IMR-90 (cell line): ENCODE results near the gene IL1RAPL1. TPM values are rescaled to one million over a fixed set of nuclear protein-coding genes. Genes with fewer than 3 reads are reported as not detected.

Source experiments
- ATAC-seq: fragments of 200-7000 bp; cut with Tn5 transposase; 2 replicates; pipeline ENCODE4 v1.9.1; 2020; ENCODE audit warnings: low read depth, mild to moderate bottlenecking, moderate library complexity
- BruUV-seq: library from RNA; stranded (reverse); fragments of 400-500 nt; replicated peaks from 2 replicates; lab custom pipeline; 2021; lab: Mats Ljungman, UMichigan
- CTCF ChIA-PET: fragments of 300-600 bp; formaldehyde crosslinking; extraction: SDS; loops from one replicate; lab custom pipeline; 2021; ENCODE audit warnings: antibody characterized with exemption; lab: Yijun Ruan, JAX
- POLR2A ChIA-PET: fragments of 300-600 bp; sonication (Branson Sonifier 250); formaldehyde crosslinking; loops from one replicate; lab custom pipeline; 2022; ENCODE audit warnings: antibody characterized with exemption; ENCODE audit not compliant: unreplicated experiment; lab: Charles Lee
- DNase-seq: peaks from one replicate; pipeline ENCODE4 v3.0.0; 2013
- H2AFZ ChIP-seq: replicated peaks from 2 replicates; pipeline ENCODE3; 2013; ENCODE audit warnings: low read length, mild to moderate bottlenecking; ENCODE audit not compliant: poor library complexity
- H2AK5ac ChIP-seq: 2 replicates; pipeline ENCODE4 v1.6.1; 2013; ENCODE audit warnings: low read depth, low read length, inconsistent platforms
- H2AK9ac ChIP-seq: replicated peaks from 2 replicates; pipeline ENCODE3; 2013; ENCODE audit warnings: mild to moderate bottlenecking, low read depth, low read length, moderate library complexity; ENCODE audit not compliant: poor library complexity
- H2BK120ac ChIP-seq: 2 replicates; pipeline ENCODE4 v1.6.1; 2013; ENCODE audit warnings: low read depth, low read length, inconsistent platforms
- H2BK15ac ChIP-seq: 3 replicates; pipeline ENCODE4 v1.6.1; 2013; ENCODE audit warnings: low read depth, low read length, inconsistent platforms
- H2BK20ac ChIP-seq: 2 replicates; pipeline ENCODE4 v1.6.1; 2013; ENCODE audit warnings: low read depth, mild to moderate bottlenecking, inconsistent platforms, low read length, moderate library complexity
- H2BK5ac ChIP-seq: 2 replicates; pipeline ENCODE4 v1.6.1; 2013; ENCODE audit warnings: mild to moderate bottlenecking, low read depth, low read length, inconsistent platforms; ENCODE audit not compliant: poor library complexity, severe bottlenecking
- H3K14ac ChIP-seq: replicated peaks from 2 replicates; pipeline ENCODE4 v1.6.1; 2013; ENCODE audit warnings: low read depth, low read length, inconsistent platforms
- H3K18ac ChIP-seq: 2 replicates; pipeline ENCODE4 v1.6.1; 2013; ENCODE audit warnings: low read depth, low read length, control low read depth
- H3K23ac ChIP-seq: 2 replicates; pipeline ENCODE4 v1.6.1; 2013; ENCODE audit warnings: low read depth, low read length, inconsistent platforms
- H3K27ac ChIP-seq: 2 replicates; pipeline ENCODE4 v1.5.1; 2013; ENCODE audit warnings: mild to moderate bottlenecking, control low read depth, low read length; ENCODE audit not compliant: insufficient read depth
- H3K27me3 ChIP-seq: 2 replicates; pipeline ENCODE4 v1.6.1; 2013; ENCODE audit warnings: low read length; ENCODE audit not compliant: control insufficient read depth, insufficient read depth
- H3K36me3 ChIP-seq: 2 replicates; pipeline ENCODE4 v1.6.1; 2013; ENCODE audit warnings: low read length, mixed read lengths; ENCODE audit not compliant: control insufficient read depth, insufficient read depth
- H3K4ac ChIP-seq: 2 replicates; pipeline ENCODE4 v1.6.1; 2013; ENCODE audit warnings: low read depth, low read length, inconsistent platforms
- H3K4me1 ChIP-seq: 2 replicates; pipeline ENCODE4 v1.6.1; 2013; ENCODE audit warnings: low read length, mixed read lengths; ENCODE audit not compliant: control insufficient read depth, insufficient read depth
- H3K4me2 ChIP-seq: 2 replicates; pipeline ENCODE4 v1.6.1; 2013; ENCODE audit warnings: low read depth, mild to moderate bottlenecking, control low read depth, low read length, moderate library complexity
- H3K4me3 ChIP-seq: 2 replicates; pipeline ENCODE4 v1.5.1; 2013; ENCODE audit warnings: low read depth, mild to moderate bottlenecking, control low read depth, low read length, moderate library complexity; ENCODE audit not compliant: insufficient read depth
- H3K56ac ChIP-seq: 2 replicates; pipeline ENCODE4 v1.6.1; 2013; ENCODE audit warnings: low read length, inconsistent platforms; ENCODE audit not compliant: insufficient read depth; ENCODE audit errors: extremely low read depth
- H3K79me1 ChIP-seq, 2 experiments: 2 replicates each; pipeline ENCODE4 v1.6.1; 2013; ENCODE audit warnings: low read length in 2 of 2, inconsistent platforms in 1 of 2, low read depth in 1 of 2
- H3K9ac ChIP-seq: 2 replicates; pipeline ENCODE4 v1.6.1; 2013; ENCODE audit warnings: low read depth, low read length, control low read depth
- H3K9me1 ChIP-seq: 2 replicates; pipeline ENCODE4 v1.6.1; 2013; ENCODE audit warnings: low read length, inconsistent platforms; ENCODE audit not compliant: insufficient read depth
- H3K9me3 ChIP-seq: 2 replicates; pipeline ENCODE4 v1.6.1; 2013; ENCODE audit warnings: low read length; ENCODE audit not compliant: control insufficient read depth, insufficient read depth
- H4K20me1 ChIP-seq: 2 replicates; pipeline ENCODE4 v1.6.1; 2013; ENCODE audit warnings: low read length, inconsistent platforms; ENCODE audit not compliant: insufficient read depth
- H4K5ac ChIP-seq: 2 replicates; pipeline ENCODE4 v1.6.1; 2013; ENCODE audit warnings: mild to moderate bottlenecking, low read depth, low read length, control low read depth
- H4K8ac ChIP-seq, 2 experiments: 2 replicates each; pipeline ENCODE4 v1.6.1; 2013; ENCODE audit warnings: low read depth in 2 of 2, low read length in 2 of 2, control low read depth in 1 of 2, inconsistent platforms in 1 of 2
- H4K91ac ChIP-seq: 2 replicates; pipeline ENCODE4 v1.6.1; 2013; ENCODE audit warnings: low read depth, low read length, inconsistent platforms; ENCODE audit not compliant: insufficient read depth
- NFE2L2 ChIP-seq: fragments of 150-350 bp; IDR thresholded peaks from 2 replicates; pipeline ENCODE4 v1.6.1; 2016; ENCODE audit warnings: low read depth, mild to moderate bottlenecking, low read length
- RAD21 ChIP-seq: IDR thresholded peaks from 2 replicates; pipeline ENCODE4 v1.6.1; 2012; ENCODE audit warnings: low read length, improper control_type of control experiment
- RFX5 ChIP-seq: IDR thresholded peaks from 2 replicates; pipeline ENCODE4 v1.8.0; 2012; ENCODE audit warnings: low read depth, mild to moderate bottlenecking, low read length, moderate library complexity
- SMC3 ChIP-seq: fragments of 150-350 bp; IDR thresholded peaks from 2 replicates; pipeline ENCODE4 v1.6.1; 2016; ENCODE audit warnings: low read depth, mild to moderate bottlenecking, antibody characterized with exemption, low read length, moderate library complexity
- WGBS, 2 experiments: methylation state at CpG; one replicate each; pipeline versions ENCODE4 v1.1.5 to v1.1.7; 2013; ENCODE audit warnings: missing lambda C conversion rate in 2 of 2; ENCODE audit not compliant: insufficient read length in 1 of 2; ENCODE audit errors: extremely low coverage in 2 of 2; 5-methylcytosine and 5-hydroxymethylcytosine counted together
- dilution Hi-C: fragments of 300-500 bp; cut with HindIII; formaldehyde crosslinking; loops from one replicate; pipeline ENCODE4 v1.14.3; 2018; ENCODE audit warnings: low sequenced_read_pairs; ENCODE audit not compliant: unreplicated experiment
- in situ Hi-C: fragments of 300-500 bp; cut with MboI; formaldehyde crosslinking; loops from 3 replicates; pipeline ENCODE4 v1.14.3; 2019; ENCODE audit warnings: low sequenced_read_pairs, inconsistent platforms, mixed read lengths
- intact Hi-C: fragments of 100-400 bp; cut with micrococcal nuclease; formaldehyde crosslinking; loops from 2 replicates; pipeline ENCODE4 v1.10.0; 2022
- polyA plus RNA-seq, 3 experiments: library from polyadenylated mRNA; depleted of rRNA; stranded (reverse); fragments of >200 nt; gene quantifications; 2 replicates each; pipeline ENCODE4 v1.2.3, GENCODE V29; 2012; ENCODE audit warnings: low replicate concordance in 1 of 3
- total RNA-seq: library from RNA; depleted of rRNA; stranded (reverse); fragments of >200 nt; gene quantifications from 2 replicates; pipeline ENCODE4 v1.2.3, GENCODE V29; 2012

Gene IL1RAPL1
- total and polyA plus RNA-seq, 2 of the 4 experiments (the other 2 are of a cell fraction): 1.5 to 9.0 TPM

DNA sequence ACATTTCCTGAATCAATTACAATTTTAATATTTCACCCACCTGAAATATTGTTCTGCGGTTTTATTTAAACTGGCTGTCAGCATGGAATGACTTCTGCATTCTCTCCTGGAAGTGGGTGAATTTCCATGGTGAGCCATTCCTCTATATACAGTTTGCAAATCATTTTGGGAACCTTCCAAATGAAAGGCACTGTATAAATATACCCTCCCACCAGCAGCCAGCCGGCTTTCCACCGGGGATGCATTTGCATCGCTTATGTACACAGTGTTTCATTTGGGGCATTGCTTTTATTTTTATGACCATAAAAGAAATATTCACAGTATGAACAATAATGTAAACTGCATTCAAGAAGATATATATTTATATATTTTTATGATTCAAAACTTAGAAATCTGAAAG, 4.7 kb upstream of the IL1RAPL1 start:
- Histone ChIP-seq H4K91ac (no peak overlapping the region), H2BK15ac (no peak overlapping the region), H3K36me3 (no peaks in the 10 kb centered on the region), H3K9ac (no peak overlapping the region), H3K4me1 (no peaks in the 10 kb centered on the region), H2BK120ac (no peak overlapping the region), H3K4me2 (no peak overlapping the region), H2AK9ac (no peak overlapping the region), H4K20me1 (no peaks in the 10 kb centered on the region), H3K79me1 (no peaks in the 10 kb centered on the region), H3K56ac (no peak overlapping the region), H2AFZ (no peak overlapping the region), H3K4ac (no peak overlapping the region), H2BK20ac (no peak overlapping the region), H4K5ac (no peak overlapping the region), H3K9me1 (no peaks in the 10 kb centered on the region), H2BK5ac (no peak overlapping the region), H3K23ac (no peak overlapping the region), H3K9me3 (no peaks in the 10 kb centered on the region), H3K27me3 (no peaks in the 10 kb centered on the region), H4K8ac (no peak overlapping the region), H3K27ac (no peak overlapping the region), H3K4me3 (no peak overlapping the region), H3K18ac (no peak overlapping the region), H2AK5ac (no peak overlapping the region), H3K14ac (no peak overlapping the region)
- BruUV-seq: no TSS peak
- DNase-seq (peak; percentile 58), ATAC-seq (peak; percentile 48)
- TF ChIP-seq SMC3 (no peak), NFE2L2 (no peak), RFX5 (no peak), RAD21 (no peak)
- in situ Hi-C loops: loop anchor here (25.0 kb wide), 1 partner anchor 1480 kb away; no protein-coding TSS in a partner anchor
- POLR2A ChIA-PET: no interaction called here
- dilution Hi-C loops: no loop called here
- CTCF ChIA-PET: no interaction called here
- no CpG with 5 or more reads among the region's 4 CpGs for WGBS, 2 experiments
- intact Hi-C loops: loop anchor here (10.0 kb wide), 2 partner anchors 258 to 322 kb away; no protein-coding TSS in a partner anchor
